Fibroblast of mammary gland (primary cell): ENCODE data around the gene HSFX1.
"Not testable (repeated sequence)": the region's sequence is repeated elsewhere in the genome, so short reads cannot be mapped to it uniquely, and the experiment has no call there.

ENCODE experiments used
- DNase-seq: peaks from one replicate; pipeline ENCODE4 v3.0.0-alpha.2; 2010; ENCODE audit warnings: low read depth
- H3K4me3 ChIP-seq: 2 replicates; pipeline ENCODE4 v1.5.1; 2011; ENCODE audit warnings: low read depth, mild to moderate bottlenecking, low read length, moderate library complexity; ENCODE audit not compliant: control insufficient read depth
- TF ChIP-seq, protein P1 (sequence below): conservative IDR thresholded peaks from 2 replicates; pipeline ENCODE4 v1.5.1; 2011; ENCODE audit warnings: low read depth, low read length, inconsistent platforms; ENCODE audit not compliant: control insufficient read depth, insufficient read depth

The HSFX1 gene

DNA sequence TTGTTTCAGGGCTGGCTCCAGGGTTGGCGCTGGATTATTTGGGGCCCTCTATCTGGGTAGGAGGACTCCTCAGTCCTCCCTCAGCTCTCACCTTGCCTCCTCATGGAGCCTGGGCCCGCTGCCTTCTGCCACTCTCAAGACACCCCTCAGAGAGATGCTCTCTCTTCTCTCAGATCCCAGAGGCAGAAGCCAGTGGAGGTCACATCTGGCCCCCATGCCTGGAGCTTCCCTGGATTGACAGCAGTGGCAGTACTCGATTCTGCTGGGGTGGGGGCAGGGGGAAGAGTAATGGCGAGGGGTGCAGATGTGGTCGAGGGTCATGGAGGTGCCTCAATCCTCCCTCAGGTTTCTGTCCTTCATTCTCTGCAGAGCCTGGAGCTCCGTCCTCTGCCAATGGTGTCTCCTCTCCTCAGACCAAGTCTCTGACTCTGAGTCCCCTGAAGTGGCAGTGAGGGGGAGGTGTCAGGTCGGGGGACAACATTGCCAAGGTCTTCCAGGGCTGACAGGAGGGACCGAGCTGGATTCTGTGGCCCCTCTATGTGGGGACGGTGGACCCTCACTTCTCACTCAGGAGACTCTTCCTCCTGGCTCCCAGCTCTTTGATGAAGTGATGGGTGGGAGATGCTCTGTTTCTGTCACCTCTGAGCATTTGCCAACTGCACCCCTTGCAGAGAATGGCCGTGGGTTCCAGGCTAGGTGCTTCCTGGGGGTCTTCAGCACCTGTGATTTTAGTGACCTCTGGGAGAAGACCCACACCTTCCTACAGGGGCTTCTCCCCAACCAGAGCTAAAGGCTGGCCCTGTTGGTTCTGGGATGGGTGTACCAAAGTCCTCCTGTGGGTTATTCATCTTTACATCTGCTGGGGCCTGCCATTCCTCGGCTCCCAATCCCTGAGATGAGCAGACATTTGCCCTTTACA, 10.9 kb upstream of the HSFX1 start:
- TF ChIP-seq, protein P1, sequence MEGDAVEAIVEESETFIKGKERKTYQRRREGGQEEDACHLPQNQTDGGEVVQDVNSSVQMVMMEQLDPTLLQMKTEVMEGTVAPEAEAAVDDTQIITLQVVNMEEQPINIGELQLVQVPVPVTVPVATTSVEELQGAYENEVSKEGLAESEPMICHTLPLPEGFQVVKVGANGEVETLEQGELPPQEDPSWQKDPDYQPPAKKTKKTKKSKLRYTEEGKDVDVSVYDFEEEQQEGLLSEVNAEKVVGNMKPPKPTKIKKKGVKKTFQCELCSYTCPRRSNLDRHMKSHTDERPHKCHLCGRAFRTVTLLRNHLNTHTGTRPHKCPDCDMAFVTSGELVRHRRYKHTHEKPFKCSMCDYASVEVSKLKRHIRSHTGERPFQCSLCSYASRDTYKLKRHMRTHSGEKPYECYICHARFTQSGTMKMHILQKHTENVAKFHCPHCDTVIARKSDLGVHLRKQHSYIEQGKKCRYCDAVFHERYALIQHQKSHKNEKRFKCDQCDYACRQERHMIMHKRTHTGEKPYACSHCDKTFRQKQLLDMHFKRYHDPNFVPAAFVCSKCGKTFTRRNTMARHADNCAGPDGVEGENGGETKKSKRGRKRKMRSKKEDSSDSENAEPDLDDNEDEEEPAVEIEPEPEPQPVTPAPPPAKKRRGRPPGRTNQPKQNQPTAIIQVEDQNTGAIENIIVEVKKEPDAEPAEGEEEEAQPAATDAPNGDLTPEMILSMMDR = no peak

GRCh38 chrX:149770344-149770743, 3.5 kb upstream of the HSFX1 start:
- DNase-seq, H3K4me3 ChIP-seq: not testable (repeated sequence)

More for the DNA sequence above, 10.9 kb upstream of the HSFX1 start:
- H3K4me3 ChIP-seq = no peak overlapping the region
- no peak for DNase-seq

GRCh38 chrX:149773026-149773425, 842 bp upstream of the HSFX1 start:
- H3K4me3 ChIP-seq, DNase-seq: not testable (repeated sequence)

DNA sequence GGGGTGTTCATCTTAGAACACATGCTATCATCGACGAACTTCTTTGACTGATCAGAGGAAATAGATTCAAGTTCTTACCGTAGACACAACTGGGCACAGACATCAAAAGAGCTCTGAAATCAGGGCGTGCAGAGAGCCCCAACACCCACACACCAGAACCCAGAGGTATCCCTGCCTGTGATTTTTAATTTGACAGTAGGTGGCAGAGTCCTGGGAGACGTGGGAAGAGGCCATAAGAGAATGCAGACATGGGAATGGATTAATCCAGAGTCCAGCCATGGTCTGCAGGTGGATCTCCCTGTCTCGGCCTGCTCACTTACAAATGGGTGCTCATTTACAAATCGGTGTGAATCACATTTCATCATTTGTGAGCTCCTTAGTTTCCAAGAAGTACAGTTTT, 4.1 kb downstream of the HSFX1 start:
- H3K4me3 ChIP-seq, DNase-seq: not testable (repeated sequence)

DNA sequence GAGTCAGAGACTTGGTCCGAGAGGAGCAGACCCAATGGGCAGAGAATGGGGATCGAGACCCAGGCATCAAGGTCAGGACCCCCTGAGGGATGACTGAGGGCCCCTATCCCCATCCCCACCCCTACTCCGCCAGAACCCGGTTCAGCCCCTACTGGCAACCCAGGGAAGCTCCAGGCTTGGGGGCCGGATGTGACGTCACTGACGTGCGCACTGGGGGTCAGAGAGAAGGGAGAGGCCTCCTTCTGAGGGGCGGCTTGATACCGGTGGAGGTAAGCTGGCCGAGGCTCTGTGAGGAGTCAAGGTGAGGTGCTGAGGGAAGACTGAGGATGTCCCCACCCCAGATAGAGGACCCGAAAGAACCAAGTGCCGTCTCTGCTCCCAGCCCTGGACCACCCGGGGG, 7.9 kb downstream of the HSFX1 start, which contains the start of gene MAGEA9:
Gene MAGEA9 (plus strand): TSS at position 204 of the 400 bp plus-strand sequence. CDS start 4,281 bp downstream, outside the sequence.
- not testable (repeated sequence) for DNase-seq, H3K4me3 ChIP-seq

DNA sequence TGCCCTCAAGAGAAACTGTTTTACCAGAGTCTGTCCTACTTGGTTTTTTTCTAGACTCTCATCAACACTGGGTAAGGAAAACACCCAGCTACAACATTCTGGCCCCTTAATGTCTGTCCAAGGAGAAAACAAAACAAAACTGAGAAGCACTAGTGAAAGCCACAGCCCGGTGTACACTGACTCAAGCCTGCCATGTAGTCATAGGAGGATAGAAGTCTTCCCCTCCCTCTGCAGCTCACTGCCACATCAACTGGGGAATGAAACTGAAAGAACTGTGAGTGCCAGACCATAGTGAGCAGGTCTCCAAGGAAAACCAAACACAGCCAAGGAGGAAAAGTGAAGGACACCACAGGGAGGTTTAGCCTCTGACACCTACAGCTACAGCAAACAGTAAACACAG, 21.7 kb downstream of the HSFX1 start:
- not testable (repeated sequence) for H3K4me3 ChIP-seq, DNase-seq

- TF ChIP-seq, protein P1 = no peak
- H3K4me3 ChIP-seq = no peak overlapping the region
- DNase-seq = no peak
Observed at GRCh38 chrX:149799095-149799714, 25.3 kb downstream of the HSFX1 start.

DNA sequence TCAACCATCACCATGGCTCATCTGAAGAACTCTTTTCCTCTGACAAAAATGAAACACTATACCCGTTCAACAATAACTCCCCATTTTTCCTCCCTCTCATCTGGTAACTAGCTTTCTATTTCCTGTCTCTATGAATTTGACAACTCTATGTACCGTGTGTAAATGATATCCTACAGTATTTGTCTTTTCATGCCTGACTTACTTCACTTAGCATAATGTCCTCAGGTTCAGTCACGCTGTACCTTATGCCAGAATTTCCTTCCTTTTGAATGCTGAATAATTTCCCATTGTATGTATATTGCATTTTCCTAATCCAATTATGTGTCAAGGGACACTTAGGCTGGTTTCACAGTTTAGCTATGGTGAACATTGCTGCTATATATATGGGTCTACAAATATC, 26.1 kb downstream of the HSFX1 start:
- TF ChIP-seq, protein P1 = no peak
- H3K4me3 ChIP-seq = no peak overlapping the region
- no peak for DNase-seq

DNA sequence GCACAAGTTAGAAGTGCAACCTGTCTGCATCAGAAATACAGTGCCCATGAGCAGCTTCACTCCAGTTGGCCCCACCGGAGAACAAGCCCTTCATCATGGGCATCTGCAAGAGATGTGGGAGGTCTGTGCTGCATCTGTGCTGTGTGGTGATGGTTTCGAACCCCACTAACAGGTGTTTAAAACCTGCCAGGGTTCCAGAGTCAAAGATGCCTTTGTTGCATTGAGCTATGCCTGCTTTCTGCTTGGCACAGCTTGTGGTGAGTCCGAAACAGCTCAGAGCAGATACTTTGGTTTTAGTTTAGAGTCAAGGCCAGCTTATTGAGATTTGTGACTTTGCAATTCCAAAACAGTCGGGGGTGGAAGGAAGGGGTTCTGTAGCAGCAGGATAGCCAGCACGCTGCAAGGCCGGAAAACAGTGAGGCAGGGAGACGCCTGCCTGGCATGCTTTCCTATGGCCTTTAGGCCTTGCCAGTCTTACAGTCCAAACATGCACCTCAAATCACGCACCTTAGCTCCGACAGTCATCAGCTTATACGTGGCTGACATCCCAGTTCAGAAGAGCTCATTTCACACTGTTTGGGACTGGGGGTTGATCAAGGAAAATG, 29.7 kb downstream of the HSFX1 start:
- H3K4me3 ChIP-seq = no peak overlapping the region
- TF ChIP-seq, protein P1 = no peak
- no peak for DNase-seq
